ENCODE measurements around the gene HIVEP1.

The HIVEP1 gene

DNA sequence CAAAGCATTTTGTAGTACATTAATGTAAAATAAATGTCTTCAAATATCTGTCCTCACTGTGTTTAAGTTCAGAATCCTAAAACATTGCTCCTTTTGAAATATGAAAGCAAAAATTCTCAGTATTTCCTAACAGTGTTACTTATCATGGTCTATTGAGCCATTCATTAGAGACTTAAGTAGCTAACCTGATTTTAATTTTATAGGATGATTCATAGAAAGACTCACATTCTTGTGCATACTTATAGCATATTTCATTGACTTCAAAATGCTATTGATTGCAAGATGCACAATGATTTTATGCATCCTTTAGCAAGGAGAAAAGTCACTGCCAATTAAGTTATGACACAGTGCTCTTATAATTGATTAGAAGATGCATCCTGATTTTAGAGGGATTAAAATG lies 85.7 kb downstream of the HIVEP1 start:
- TF ChIP-seq, protein P1, sequence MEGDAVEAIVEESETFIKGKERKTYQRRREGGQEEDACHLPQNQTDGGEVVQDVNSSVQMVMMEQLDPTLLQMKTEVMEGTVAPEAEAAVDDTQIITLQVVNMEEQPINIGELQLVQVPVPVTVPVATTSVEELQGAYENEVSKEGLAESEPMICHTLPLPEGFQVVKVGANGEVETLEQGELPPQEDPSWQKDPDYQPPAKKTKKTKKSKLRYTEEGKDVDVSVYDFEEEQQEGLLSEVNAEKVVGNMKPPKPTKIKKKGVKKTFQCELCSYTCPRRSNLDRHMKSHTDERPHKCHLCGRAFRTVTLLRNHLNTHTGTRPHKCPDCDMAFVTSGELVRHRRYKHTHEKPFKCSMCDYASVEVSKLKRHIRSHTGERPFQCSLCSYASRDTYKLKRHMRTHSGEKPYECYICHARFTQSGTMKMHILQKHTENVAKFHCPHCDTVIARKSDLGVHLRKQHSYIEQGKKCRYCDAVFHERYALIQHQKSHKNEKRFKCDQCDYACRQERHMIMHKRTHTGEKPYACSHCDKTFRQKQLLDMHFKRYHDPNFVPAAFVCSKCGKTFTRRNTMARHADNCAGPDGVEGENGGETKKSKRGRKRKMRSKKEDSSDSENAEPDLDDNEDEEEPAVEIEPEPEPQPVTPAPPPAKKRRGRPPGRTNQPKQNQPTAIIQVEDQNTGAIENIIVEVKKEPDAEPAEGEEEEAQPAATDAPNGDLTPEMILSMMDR (conservative IDR thresholded peaks at IDR 0.05; ENCODE audit: control insufficient read depth, insufficient read depth, low read depth, low read length): no peak
- DNase-seq (ENCODE audit: low read depth): peak; percentile 60
- H3K4me3 ChIP-seq (ENCODE audit: control insufficient read depth, low read depth, low read length): no peak overlapping the region

DNA sequence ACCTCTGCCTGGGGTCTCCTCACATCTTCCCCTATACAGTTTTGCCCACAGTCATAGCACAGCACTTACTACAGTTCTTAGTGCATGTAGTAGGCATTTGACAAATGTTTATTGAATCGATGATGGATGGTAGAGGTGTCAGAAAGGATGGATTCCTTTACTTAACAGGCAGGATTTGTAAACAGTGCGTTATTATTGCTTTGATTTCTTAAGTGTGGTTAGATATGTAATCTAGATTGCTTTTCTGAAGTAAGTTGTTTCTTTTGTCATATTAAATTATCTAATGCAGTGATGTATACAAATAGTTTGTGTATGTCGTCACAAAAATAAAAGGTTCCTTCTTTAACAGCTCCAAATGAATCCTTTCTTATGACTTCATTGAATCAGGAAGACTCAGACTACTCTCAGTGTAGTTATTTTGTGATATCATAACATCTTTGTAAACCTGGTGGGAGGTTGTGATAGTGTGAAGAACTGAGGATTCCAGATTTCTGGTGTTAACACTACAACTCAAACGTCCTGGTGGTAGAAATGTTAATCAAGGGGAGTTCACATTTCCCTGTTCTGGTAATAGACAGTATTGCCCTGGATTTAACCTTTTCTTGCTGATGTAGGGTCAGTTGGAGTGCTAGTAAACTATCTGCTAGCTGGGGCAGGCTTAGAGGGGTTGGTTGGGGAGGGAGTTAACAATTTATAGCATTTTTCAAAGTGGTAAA lies 87.7 kb downstream of the HIVEP1 start:
- H3K4me3 ChIP-seq (ENCODE audit: control insufficient read depth, low read depth, low read length): no peak overlapping the region
- TF ChIP-seq, protein P1 (conservative IDR thresholded peaks at IDR 0.05; ENCODE audit: control insufficient read depth, insufficient read depth, low read depth, low read length): no peak
- DNase-seq (ENCODE audit: low read depth): no peak

DNA sequence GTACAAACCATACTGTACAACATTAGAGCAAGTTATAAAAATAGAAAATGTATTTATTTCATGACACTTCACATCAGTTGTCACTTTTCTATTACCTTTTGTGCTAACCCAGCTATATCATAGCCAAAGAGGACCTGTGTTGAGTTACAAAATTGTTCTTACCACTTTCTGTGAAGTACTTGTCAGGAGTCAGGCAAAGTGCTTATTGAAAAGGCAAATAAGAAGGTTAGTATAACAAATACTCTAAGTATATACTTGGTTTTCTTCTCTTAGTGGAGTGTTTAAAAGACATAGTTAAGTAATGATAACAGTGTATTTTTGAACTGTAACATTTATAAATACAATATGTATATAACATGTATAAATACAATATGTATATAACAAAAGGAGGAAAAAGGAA lies 88.9 kb downstream of the HIVEP1 start:
- H3K4me3 ChIP-seq (ENCODE audit: control insufficient read depth, low read depth, low read length): no peak overlapping the region
- TF ChIP-seq, protein P1 (conservative IDR thresholded peaks at IDR 0.05; ENCODE audit: control insufficient read depth, insufficient read depth, low read depth, low read length): no peak
- DNase-seq (ENCODE audit: low read depth): no peak

DNA sequence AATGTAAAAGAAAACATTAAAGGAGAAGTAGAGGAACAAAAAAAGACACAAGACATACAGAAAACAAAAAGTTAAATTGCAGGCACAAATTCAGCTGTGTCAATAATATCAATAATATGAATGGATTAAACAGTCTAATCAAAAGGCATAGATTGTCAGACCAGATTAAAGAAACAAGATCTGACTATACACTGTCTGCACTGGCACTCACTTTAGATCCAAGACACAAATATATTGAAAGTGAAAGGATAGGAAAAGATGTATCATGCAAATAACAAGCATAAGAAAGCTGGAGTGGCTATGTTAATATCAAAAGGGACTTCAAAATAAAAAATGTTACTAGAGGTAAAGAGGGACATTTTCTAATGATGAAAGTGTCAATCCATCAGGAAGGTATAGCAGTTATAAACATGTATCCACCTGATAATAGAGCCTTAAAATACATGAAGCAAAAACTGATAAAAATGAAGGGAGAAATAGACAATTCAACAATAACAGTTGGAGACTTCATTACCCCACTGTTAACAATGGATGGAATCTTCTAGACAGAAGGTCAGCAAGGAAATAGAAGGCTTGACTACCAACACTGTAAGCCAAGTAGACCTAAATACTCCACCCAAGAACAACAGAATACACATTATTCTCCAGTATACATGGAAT lies 89.7 kb downstream of the HIVEP1 start:
- no peak overlapping the region for H3K4me3 ChIP-seq (ENCODE audit: control insufficient read depth, low read depth, low read length)
- no peak for DNase-seq (ENCODE audit: low read depth)
- TF ChIP-seq, protein P1 (conservative IDR thresholded peaks at IDR 0.05; ENCODE audit: control insufficient read depth, insufficient read depth, low read depth, low read length): no peak

DNA sequence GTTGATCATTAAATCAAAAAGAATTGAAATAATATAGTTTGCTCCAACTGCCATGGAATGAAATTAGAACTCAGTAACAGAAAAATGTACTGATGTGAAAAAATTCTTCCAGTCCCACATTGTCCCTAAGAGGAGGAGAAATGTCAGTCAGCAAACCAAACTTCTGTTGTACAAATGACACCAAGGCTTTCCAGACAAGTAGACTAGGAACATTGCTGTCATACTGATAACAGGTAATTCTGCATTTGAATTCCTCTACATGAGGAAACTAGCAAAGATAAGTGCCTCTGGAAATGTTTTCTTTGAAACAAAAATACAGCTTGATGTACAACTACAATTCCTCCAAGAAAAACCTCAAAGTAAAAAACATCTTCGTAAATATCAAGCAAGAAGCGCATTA lies 90.2 kb downstream of the HIVEP1 start:
- DNase-seq (ENCODE audit: low read depth): no peak
- no peak overlapping the region for H3K4me3 ChIP-seq (ENCODE audit: control insufficient read depth, low read depth, low read length)
- TF ChIP-seq, protein P1 (conservative IDR thresholded peaks at IDR 0.05; ENCODE audit: control insufficient read depth, insufficient read depth, low read depth, low read length): no peak

DNA sequence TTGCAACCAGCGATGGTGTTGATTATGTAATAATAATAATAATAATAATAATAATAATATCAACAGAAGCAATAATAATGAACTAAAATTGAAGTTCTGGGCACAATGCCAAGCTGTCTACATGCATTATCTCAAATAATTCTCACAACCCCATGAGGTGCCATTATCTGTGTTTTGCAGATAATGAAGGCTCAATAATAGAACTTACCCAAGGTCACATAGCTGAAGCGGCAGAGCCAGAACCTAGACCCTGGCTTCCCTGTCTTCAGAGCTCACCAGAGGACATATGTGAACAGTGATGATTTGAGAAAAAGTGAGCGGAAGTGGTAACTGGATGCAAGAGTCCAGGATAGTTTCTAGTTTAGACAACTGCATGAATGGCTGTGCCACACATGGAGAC lies 91.0 kb downstream of the HIVEP1 start:
- DNase-seq (ENCODE audit: low read depth): no peak
- no peak overlapping the region for H3K4me3 ChIP-seq (ENCODE audit: control insufficient read depth, low read depth, low read length)
- TF ChIP-seq, protein P1 (conservative IDR thresholded peaks at IDR 0.05; ENCODE audit: control insufficient read depth, insufficient read depth, low read depth, low read length): no peak

All from fibroblast of mammary gland (primary cell).